ENCODE measurements around the gene CHD2.

CHD2 gene

GRCh38 chr15:92932946-92933649 is 33.0 kb downstream of the CHD2 start:
- no peak for DNase-seq

GRCh38 chr15:92933831-92934230 is 33.7 kb downstream of the CHD2 start:
- no peak for DNase-seq

GRCh38 chr15:92934716-92935115 is 34.6 kb downstream of the CHD2 start:
- DNase-seq, result no peak

DNA sequence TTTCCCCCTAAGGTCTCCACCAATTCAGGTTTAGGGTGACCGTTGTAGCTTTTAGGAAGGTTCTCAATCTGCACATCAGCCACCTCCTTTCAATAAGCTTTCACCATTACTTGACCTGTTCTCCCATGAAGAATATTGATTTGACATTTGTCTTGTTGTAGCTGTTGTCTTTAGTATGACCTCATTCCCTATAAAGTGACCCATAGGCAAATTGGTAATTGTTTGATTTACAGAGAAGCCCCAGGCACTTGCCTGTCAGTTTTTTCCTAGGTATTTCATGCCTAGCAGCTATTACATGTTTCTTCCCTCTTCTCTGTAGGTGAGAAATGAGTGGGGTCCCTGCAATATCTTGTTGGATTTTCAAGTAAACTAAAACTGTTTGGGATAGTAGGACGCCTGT is 36.0 kb downstream of the CHD2 start:
- DNase-seq, result no peak

- DNase-seq, result no peak
These were observed 36.6 kb downstream of the CHD2 start for GRCh38 chr15:92936693-92937092.

GRCh38 chr15:92937901-92938300 is 37.8 kb downstream of the CHD2 start:
- no peak for DNase-seq

GRCh38 chr15:92938387-92938786 is 38.3 kb downstream of the CHD2 start:
- no peak for DNase-seq

DNA sequence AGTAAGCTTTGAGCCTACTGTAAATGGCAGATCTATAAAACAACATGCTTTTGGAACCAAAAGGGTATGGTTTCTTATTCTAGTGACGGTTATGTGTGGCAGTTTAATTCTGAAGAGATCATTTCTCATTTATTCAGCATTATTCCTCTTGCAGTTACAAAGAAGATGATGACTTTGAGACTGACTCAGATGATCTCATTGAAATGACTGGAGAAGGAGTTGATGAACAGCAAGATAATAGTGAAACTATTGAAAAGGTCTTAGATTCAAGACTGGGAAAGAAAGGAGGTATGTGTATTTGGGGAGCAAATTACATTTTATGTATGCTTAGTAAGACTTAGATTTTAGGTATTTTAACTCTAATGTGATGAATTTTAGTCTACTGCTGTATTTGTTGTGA is 41.5 kb downstream of the CHD2 start:
- no peak for DNase-seq

DNA sequence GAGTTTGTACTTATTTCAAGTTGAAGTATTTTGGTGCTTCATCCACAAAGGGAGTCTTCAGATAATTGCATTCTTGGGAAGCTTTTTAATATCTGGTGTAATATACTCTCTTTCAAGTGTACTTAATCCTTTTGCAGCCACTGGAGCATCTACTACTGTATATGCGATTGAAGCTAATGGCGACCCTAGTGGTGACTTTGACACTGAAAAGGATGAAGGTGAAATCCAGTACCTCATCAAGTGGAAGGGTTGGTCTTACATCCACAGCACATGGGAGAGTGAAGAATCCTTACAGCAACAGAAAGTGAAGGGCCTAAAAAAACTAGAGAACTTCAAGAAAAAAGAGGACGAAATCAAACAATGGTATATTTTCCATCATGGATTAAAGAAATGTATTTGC is 42.6 kb downstream of the CHD2 start:
- no peak for DNase-seq

GRCh38 chr15:92943581-92943980 is 43.5 kb downstream of the CHD2 start:
- DNase-seq, result no peak

DNA sequence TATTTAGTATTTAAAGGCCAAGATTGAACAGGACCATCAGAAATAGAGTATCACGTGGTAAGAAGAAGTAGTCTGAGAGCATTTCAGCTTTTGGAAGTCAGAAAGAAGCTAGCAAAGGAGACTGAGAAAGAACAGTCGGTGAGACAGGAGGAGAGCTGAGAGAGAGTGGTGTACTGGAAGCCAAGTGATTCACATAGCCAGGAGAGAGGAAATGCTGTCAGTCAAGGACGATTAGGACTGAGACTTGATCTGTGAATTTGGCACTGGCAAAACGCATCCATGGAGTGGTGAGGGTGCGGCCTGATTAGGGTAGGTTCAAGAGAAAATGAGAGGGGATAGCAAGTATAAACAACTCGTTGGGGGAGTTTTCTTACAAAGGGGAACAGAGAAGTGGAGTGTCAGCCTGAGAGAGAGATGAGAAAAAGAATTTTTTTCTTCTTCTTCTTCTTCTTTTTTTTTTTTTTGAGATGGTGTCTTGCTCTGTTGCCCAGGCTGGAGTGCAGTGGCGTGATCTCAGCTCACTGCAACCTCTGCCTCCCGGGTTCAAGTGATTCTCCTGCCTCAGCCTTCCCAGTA is 44.9 kb downstream of the CHD2 start:
- DNase-seq, result no peak

DNA sequence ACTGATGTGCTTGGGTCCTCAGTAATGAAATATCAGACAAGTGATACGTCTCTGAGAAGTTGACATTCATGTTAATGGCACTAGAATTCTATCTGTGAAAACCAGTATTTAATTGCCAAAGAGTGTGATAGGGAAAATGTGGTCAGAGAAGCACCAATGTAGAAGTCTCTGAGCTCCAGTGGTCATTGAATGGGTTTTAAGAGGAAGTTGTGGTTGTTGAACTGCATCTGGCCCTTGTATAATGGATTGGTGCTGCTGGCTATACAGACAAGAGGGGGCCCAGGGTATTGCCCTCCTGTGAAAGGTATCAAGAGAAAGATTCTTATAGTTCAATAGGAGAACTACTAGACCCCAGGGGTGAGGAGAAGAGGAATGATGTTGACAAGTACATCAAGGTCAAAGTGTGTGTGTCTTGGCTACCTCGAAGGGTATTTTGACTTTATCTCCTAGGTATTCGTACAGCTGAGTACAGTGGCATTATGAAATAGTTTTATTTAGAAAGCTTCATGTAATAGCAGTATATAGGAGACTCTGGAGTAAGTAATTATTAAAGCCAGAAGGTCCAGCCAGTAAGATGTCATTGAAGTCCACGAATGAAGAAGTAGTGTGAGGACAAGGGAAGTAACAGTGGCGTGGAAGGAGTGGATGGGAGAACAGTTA is 47.1 kb downstream of the CHD2 start:
- no peak for DNase-seq

- no peak for DNase-seq
These were observed 49.6 kb downstream of the CHD2 start for GRCh38 chr15:92949604-92950249.

- DNase-seq, result no peak
These were observed 51.8 kb downstream of the CHD2 start for GRCh38 chr15:92951800-92952457.

DNA sequence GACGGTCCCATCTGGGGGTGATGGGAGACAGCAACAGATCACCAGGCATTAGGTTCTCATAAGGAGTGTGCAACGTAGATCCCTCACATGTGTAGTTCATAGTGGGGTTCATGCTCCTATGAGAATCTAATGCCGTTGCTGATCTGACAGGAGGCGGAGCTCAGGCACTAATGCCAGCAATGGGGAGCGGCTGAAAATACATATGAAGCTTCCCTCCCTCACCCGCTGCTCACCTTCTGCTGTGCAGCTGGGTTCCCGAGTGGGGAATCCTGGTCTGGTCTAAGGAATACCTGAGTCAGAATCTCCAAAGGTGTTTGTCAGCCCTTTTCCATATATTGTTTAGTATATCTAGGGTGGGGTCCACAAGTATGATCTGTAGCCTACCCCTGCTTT is 52.3 kb downstream of the CHD2 start:
- DNase-seq, result peak in 1 of 14 donors; percentile 31

GRCh38 chr15:92953566-92953965 is 53.4 kb downstream of the CHD2 start:
- no peak for DNase-seq

DNA sequence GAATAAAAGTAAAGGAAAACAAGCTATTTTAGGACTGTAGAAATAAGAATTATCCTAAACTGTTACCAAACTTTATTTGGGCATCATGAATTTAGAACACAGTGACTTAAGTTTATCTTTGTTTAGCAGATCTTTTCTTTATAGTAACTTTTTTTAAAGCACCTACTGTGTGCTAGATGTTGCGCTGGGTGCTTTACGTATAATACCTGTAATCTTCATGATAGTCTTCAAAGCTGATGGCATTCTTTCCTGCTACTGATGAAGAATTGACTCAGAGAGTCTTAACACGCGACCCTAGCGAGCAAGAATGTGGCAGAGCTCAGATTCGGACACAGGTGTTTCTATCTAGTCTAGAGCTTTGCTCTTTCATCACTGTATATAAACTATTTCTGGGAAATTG is 53.9 kb downstream of the CHD2 start:
- DNase-seq, result no peak

- no peak for DNase-seq
These were observed 54.5 kb downstream of the CHD2 start for GRCh38 chr15:92954578-92954977.

GRCh38 chr15:92955706-92956105 is 55.6 kb downstream of the CHD2 start:
- DNase-seq, result no peak

GRCh38 chr15:92958105-92958504 is 58.0 kb downstream of the CHD2 start:
- DNase-seq, result no peak

DNA sequence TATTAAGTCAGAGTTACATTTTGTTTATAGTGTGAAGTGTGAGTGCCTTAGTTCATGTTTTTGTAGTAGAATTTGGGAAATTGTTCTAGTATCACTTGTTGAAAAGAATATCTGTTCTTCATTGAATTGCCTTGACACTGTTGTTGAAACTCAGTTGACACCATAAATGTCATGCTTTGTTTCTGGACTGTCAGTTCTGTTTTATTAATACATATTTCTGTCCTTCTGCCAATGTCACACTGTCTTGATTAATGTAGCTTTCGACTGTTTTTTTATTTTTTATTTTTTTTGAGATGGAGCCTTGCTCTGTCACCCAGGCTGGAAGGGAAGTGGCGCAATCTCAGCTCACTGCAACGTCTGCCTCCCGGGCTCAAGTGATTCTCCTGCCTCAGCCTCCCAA is 59.1 kb downstream of the CHD2 start:
- no peak for DNase-seq

DNA sequence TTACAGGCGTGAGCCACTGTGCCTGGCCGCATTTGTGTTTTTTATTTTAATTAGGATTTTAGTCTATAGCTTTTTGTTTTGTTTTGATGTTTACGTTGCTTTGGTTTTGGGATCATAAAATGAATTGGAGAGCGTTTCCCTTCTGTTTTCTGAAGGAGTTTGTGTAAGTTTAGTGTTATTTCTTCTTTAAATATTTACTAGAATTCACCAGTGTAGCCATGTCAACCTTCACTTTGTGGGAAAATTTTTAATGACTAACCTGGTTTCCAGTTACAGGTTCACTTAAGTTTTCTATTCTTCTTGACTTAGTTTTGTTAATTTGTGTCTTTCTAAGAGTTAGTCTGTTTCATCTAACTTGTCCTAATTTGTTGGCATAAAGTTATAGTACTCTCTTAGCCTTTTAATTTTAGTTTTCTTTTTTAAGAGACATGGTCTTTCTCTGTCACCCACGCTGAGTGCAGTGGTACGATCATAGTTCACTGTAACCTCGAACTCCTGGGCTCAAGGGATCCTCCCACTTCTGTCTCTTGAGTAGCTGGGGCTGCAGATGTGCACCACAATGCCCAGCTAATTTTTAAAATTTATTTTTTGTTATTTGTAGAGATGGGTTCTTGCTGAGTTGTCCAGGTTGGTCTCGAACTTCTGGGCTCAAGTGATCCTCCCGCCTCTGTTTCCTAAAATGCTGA is 61.0 kb downstream of the CHD2 start:
- no peak for DNase-seq
